HepG2 (cell line): ENCODE measurements around the gene RASD1. TPM values are rescaled to one million over a fixed set of nuclear protein-coding genes. Genes with fewer than 3 reads are reported as not detected.

Experiments
- ATAC-seq: fragments of 200-7000 bp; cut with Tn5 transposase; 3 replicates; pipeline ENCODE4 v1.9.1; 2020; ENCODE audit warnings: mild to moderate bottlenecking, moderate library complexity
- BruUV-seq: library from RNA; stranded (reverse); fragments of 400-500 nt; replicated peaks from 2 replicates; lab custom pipeline; 2021; lab: Mats Ljungman, UMichigan
- CTCF ChIA-PET: fragments of 300-600 bp; formaldehyde crosslinking; extraction: SDS; loops from one replicate; lab custom pipeline; 2021; ENCODE audit warnings: low total read pairs, inconsistent platforms, low intra/inter-chr PET ratio; lab: Yijun Ruan, JAX
- POLR2A ChIA-PET: fragments of 350-600 bp; sonication (Branson Sonifier 250); formaldehyde crosslinking; loops from one replicate; lab custom pipeline; 2020; ENCODE audit warnings: antibody characterized with exemption, inconsistent platforms; lab: Yijun Ruan, JAX
- DNase-seq: peaks from one replicate; pipeline ENCODE4 v3.0.0-alpha.2; 2015; ENCODE audit warnings: low spot score
- FAIRE-seq: peaks from 3 replicates; lab custom pipeline; 2011; peaks lifted over from hg19 to GRCh38; lab: Jason Lieb, UNC
- H2AFZ ChIP-seq: one replicate; pipeline ENCODE4 v1.6.1; 2011; ENCODE audit warnings: low read length, inconsistent platforms
- H3K27ac ChIP-seq: fragments of 300-600 bp; 3 replicates; pipeline ENCODE4 v1.8.0; 2011; ENCODE audit warnings: mixed run types, mild to moderate bottlenecking, mixed read lengths, low read length, inconsistent platforms; ENCODE audit not compliant: insufficient read depth; ENCODE audit errors: extremely low read length
- H3K27me3 ChIP-seq, 2 experiments: fragments of 200-600 bp in 1 of 2; 2 replicates in 1 of 2; 3 replicates in 1 of 2; pipeline versions ENCODE4 v1.6.0 to v1.8.0; 2011; ENCODE audit warnings: low read length in 2 of 2, mild to moderate bottlenecking in 2 of 2, moderate library complexity in 2 of 2, inconsistent platforms in 1 of 2; ENCODE audit not compliant: insufficient read depth in 2 of 2, control insufficient read depth in 1 of 2
- H3K36me3 ChIP-seq, 2 experiments: fragments of 200-600 bp in 1 of 2; replicated peaks in 1 of 2; 2 replicates in 1 of 2; 3 replicates in 1 of 2; pipeline versions ENCODE4 v1.5.1 to v1.8.0; 2011; ENCODE audit warnings: low read length in 2 of 2, inconsistent platforms in 1 of 2; ENCODE audit not compliant: insufficient read depth in 2 of 2, control insufficient read depth in 1 of 2
- H3K4me1 ChIP-seq: 2 replicates; pipeline ENCODE4 v1.5.1; 2012; ENCODE audit warnings: low read length, inconsistent platforms; ENCODE audit not compliant: insufficient read depth
- H3K4me2 ChIP-seq: 2 replicates; pipeline ENCODE4 v1.6.0; 2011; ENCODE audit warnings: low read depth, low read length, inconsistent platforms
- H3K4me3 ChIP-seq, 3 experiments: fragments of 200-600 bp in 1 of 3; sonication (generic), shearing (Covaris generic) in 1 of 3; replicated peaks in 1 of 3; 2 replicates each; pipeline ENCODE4 v1.5.1; 2011 to 2016; ENCODE audit warnings: low read length in 3 of 3, inconsistent platforms in 2 of 3, low read depth in 2 of 3, mild to moderate bottlenecking in 2 of 3, control low read depth in 1 of 3, mixed read lengths in 1 of 3; ENCODE audit not compliant: insufficient read depth in 1 of 3
- H3K79me2 ChIP-seq: one replicate; pipeline ENCODE4 v1.6.1; 2011; ENCODE audit warnings: low read length, inconsistent platforms; ENCODE audit not compliant: insufficient read depth
- H3K9ac ChIP-seq: 2 replicates; pipeline ENCODE4 v1.6.0; 2011; ENCODE audit warnings: mild to moderate bottlenecking, low read depth, low read length, inconsistent platforms; ENCODE audit not compliant: insufficient read depth
- H3K9me3 ChIP-seq: 2 replicates; pipeline ENCODE4 v1.5.1; 2012; ENCODE audit warnings: mild to moderate bottlenecking, low read length
- H4K20me1 ChIP-seq: 2 replicates; pipeline ENCODE4 v1.6.0; 2011; ENCODE audit warnings: inconsistent platforms, mild to moderate bottlenecking, low read length, moderate library complexity; ENCODE audit not compliant: insufficient read depth
- FOXO4 ChIP-seq: sonication (generic); formaldehyde crosslinking; conservative IDR thresholded peaks from 2 replicates; pipeline ENCODE4 v1.8.1; 2023; ENCODE audit warnings: missing genetic modification reagents
- GLMP ChIP-seq: sonication (generic); formaldehyde crosslinking; IDR thresholded peaks from 2 replicates; pipeline ENCODE4 v1.9.0; 2021; ENCODE audit warnings: missing genetic modification reagents, mild to moderate bottlenecking, borderline replicate concordance
- HCFC1 ChIP-seq: fragments of 150-350 bp; IDR thresholded peaks from 2 replicates; pipeline ENCODE4 v1.6.1; 2014; ENCODE audit warnings: low read depth, low read length
- HMG20B ChIP-seq: conservative IDR thresholded peaks from 2 replicates; pipeline ENCODE4 v1.6.1; 2016; ENCODE audit warnings: missing genetic modification reagents, missing compliant biosample characterization
- SALL2 ChIP-seq: sonication (generic); formaldehyde crosslinking; IDR thresholded peaks from 2 replicates; pipeline ENCODE4 v1.8.1; 2023; ENCODE audit warnings: mild to moderate bottlenecking, missing genetic modification reagents, inconsistent platforms
- SMARCE1 ChIP-seq: fragments of 450-650 bp; IDR thresholded peaks from 2 replicates; pipeline ENCODE4 v1.6.1; 2017; ENCODE audit warnings: borderline replicate concordance
- TBX2 ChIP-seq: sonication (generic); formaldehyde crosslinking; IDR thresholded peaks from 2 replicates; pipeline ENCODE4 v1.5.0; 2020; ENCODE audit warnings: missing genetic modification reagents, mild to moderate bottlenecking, borderline replicate concordance
- ZEB1 ChIP-seq: IDR thresholded peaks from 2 replicates; pipeline ENCODE4 v1.6.1; 2012; ENCODE audit warnings: mild to moderate bottlenecking, low read depth, inconsistent platforms; ENCODE audit not compliant: insufficient replicate concordance
- ZNF143 ChIP-seq: sonication (generic); formaldehyde crosslinking; IDR thresholded peaks from 2 replicates; pipeline ENCODE4 v1.4.0; 2020; ENCODE audit warnings: missing genetic modification reagents
- ZNF282 ChIP-seq: fragments of 450-650 bp; IDR thresholded peaks from 2 replicates; pipeline ENCODE4 v1.6.1; 2018; ENCODE audit not compliant: partially characterized antibody
- ZNF296 ChIP-seq: sonication (generic); formaldehyde crosslinking; conservative IDR thresholded peaks from 2 replicates; pipeline ENCODE4 v1.5.0; 2020; ENCODE audit warnings: mild to moderate bottlenecking, missing genetic modification reagents
- ZNF512B ChIP-seq: sonication (generic); formaldehyde crosslinking; IDR thresholded peaks from 2 replicates; pipeline ENCODE4 v1.5.1; 2020; ENCODE audit warnings: missing genetic modification reagents, mild to moderate bottlenecking, borderline replicate concordance
- ZZZ3 ChIP-seq: sonication (generic); formaldehyde crosslinking; IDR thresholded peaks from 2 replicates; pipeline ENCODE4 v1.4.0; 2020; ENCODE audit warnings: missing genetic modification reagents, mild to moderate bottlenecking, borderline replicate concordance
- WGBS: methylation state at CpG from one replicate; pipeline ENCODE4 v1.1.6; 2017; ENCODE audit warnings: low lambda C conversion rate; 5-methylcytosine and 5-hydroxymethylcytosine counted together
- in situ Hi-C: cut with HindIII; loops from 2 replicates; pipeline ENCODE4 v1.10.0; 2017; ENCODE audit warnings: low pct_unique_long_range_greater_than_20kb; ENCODE audit not compliant: extremely low pct_ligation_motif_present
- intact Hi-C: fragments of 100-400 bp; cut with micrococcal nuclease; formaldehyde crosslinking; loops from one replicate; pipeline ENCODE4 v1.10.0; 2022; ENCODE audit not compliant: unreplicated experiment
- polyA plus RNA-seq, 8 experiments: library from polyadenylated mRNA; depleted of rRNA in 3 of 8; stranded (reverse) in 7 of 8; unstranded in 1 of 8; fragments of >200 nt; fragmentation: Illumina TruSeq in 4 of 8; extraction: Trizol in 4 of 8; gene quantifications; 2 replicates each; pipeline versions ENCODE4 v1.2.1 to v1.2.3, GENCODE V29; 2011 to 2016; ENCODE audit warnings: low read depth in 4 of 8, missing spikeins in 1 of 8, mixed read lengths in 1 of 8; ENCODE audit not compliant: insufficient read depth in 1 of 8
- total RNA-seq, 5 experiments: library from RNA; depleted of rRNA; stranded (reverse); fragments of >200 nt; fragmentation: Illumina TruSeq; extraction: Trizol; gene quantifications; 2 replicates each; pipeline ENCODE4 v1.2.3, GENCODE V29; 2016; ENCODE audit warnings: low read depth in 1 of 5
- TF ChIP-seq, protein P1 (sequence below): sonication (generic); formaldehyde crosslinking; IDR thresholded peaks from 2 replicates; pipeline ENCODE4 v1.4.0; 2020; ENCODE audit warnings: missing genetic modification reagents
- TF ChIP-seq, protein P2 (sequence below): sonication (generic); formaldehyde crosslinking; IDR thresholded peaks from 2 replicates; pipeline ENCODE4 v1.5.0; 2020; ENCODE audit warnings: missing genetic modification reagents

The RASD1 gene
- total and polyA plus RNA-seq, 2 of the 13 experiments (the other 11 are each of a cell fraction or from before 2014, with no cell fraction given): 1.6 to 4.2 TPM

- no peak for FAIRE-seq
- DNase-seq: no peak
- POLR2A ChIA-PET: interaction anchor here (1.1 to 1.6 kb wide), 3 partner anchors 22 to 28 kb away, joined by 3 to 6 read pairs (median 5); partner anchors contain the start of gene RASD1
- Histone ChIP-seq H3K4me3 (no peak overlapping the region), H3K27ac (no peak overlapping the region), H3K9me3 (no peaks in the 10 kb centered on the region), H3K9ac (no peak overlapping the region), H3K4me2 (no peak overlapping the region), H2AFZ (no peak overlapping the region), H3K79me2 (no peaks in the 10 kb centered on the region), H3K4me1 (peaks cover 66% of the 10 kb centered on the region), H4K20me1 (no peaks in the 10 kb centered on the region), H3K27me3 (peaks cover 7 to 43% of the 10 kb centered on the region in 2 experiments; a peak in 4 of 5 replicates), H3K36me3 (no peaks in the 10 kb centered on the region)
- CTCF ChIA-PET: no interaction called here
- intact Hi-C loops (no loop called here), in situ Hi-C loops (no loop called here)
- TF ChIP-seq ZNF296 (no peak), ZNF143 (CRISPR knock-in tag) (no peak), ZZZ3 (CRISPR knock-in tag) (no peak), ZEB1 (no peak), SALL2 (no peak), TBX2 (CRISPR knock-in tag) (no peak), GLMP (CRISPR knock-in tag) (no peak), HCFC1 (no peak), ZNF282 (no peak), HMG20B (CRISPR knock-in tag) (no peak), FOXO4 (CRISPR knock-in tag) (no peak), SMARCE1 (no peak), ZNF512B (CRISPR knock-in tag) (no peak)
- TF ChIP-seq, protein P1, sequence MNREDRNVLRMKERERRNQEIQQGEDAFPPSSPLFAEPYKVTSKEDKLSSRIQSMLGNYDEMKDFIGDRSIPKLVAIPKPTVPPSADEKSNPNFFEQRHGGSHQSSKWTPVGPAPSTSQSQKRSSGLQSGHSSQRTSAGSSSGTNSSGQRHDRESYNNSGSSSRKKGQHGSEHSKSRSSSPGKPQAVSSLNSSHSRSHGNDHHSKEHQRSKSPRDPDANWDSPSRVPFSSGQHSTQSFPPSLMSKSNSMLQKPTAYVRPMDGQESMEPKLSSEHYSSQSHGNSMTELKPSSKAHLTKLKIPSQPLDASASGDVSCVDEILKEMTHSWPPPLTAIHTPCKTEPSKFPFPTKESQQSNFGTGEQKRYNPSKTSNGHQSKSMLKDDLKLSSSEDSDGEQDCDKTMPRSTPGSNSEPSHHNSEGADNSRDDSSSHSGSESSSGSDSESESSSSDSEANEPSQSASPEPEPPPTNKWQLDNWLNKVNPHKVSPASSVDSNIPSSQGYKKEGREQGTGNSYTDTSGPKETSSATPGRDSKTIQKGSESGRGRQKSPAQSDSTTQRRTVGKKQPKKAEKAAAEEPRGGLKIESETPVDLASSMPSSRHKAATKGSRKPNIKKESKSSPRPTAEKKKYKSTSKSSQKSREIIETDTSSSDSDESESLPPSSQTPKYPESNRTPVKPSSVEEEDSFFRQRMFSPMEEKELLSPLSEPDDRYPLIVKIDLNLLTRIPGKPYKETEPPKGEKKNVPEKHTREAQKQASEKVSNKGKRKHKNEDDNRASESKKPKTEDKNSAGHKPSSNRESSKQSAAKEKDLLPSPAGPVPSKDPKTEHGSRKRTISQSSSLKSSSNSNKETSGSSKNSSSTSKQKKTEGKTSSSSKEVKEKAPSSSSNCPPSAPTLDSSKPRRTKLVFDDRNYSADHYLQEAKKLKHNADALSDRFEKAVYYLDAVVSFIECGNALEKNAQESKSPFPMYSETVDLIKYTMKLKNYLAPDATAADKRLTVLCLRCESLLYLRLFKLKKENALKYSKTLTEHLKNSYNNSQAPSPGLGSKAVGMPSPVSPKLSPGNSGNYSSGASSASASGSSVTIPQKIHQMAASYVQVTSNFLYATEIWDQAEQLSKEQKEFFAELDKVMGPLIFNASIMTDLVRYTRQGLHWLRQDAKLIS (CRISPR knock-in tag): no peak
- TF ChIP-seq, protein P2, sequence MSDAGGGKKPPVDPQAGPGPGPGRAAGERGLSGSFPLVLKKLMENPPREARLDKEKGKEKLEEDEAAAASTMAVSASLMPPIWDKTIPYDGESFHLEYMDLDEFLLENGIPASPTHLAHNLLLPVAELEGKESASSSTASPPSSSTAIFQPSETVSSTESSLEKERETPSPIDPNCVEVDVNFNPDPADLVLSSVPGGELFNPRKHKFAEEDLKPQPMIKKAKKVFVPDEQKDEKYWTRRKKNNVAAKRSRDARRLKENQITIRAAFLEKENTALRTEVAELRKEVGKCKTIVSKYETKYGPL (CRISPR knock-in tag): no peak
- WGBS: 4% methylated on average over 2 of the region's 5 CpGs
- no TSS peak for BruUV-seq
- no peak for ATAC-seq
Measured at GRCh38 chr17:17467720-17468119, 28.5 kb downstream of the RASD1 start.
